Prostate gland (tissue), 2 donors: ENCODE measurements around the gene GATA5. TPM values are rescaled to one million over a fixed set of nuclear protein-coding genes. Genes with fewer than 3 reads are reported as not detected.

Source experiments
- DNase-seq: peaks from one replicate; pipeline ENCODE4 v3.0.0-alpha.2; 2019; ENCODE audit warnings: low spot score
- H3K27ac ChIP-seq, 2 donors: fragments of 200-600 bp; sonication (generic); 2 replicates each; pipeline ENCODE4 v1.5.1; 2017 to 2019
- H3K27me3 ChIP-seq: fragments of 200-600 bp; sonication (generic); replicated peaks from 2 replicates; pipeline ENCODE4 v1.5.1; 2019; ENCODE audit not compliant: insufficient read depth
- H3K36me3 ChIP-seq, 2 donors: fragments of 200-600 bp; sonication (generic); 1 replicate in 1 of 2; 2 replicates in 1 of 2; pipeline versions ENCODE4 v1.5.1 to v1.8.1; 2017 to 2019
- H3K4me1 ChIP-seq: fragments of 200-600 bp; sonication (generic); replicated peaks from 2 replicates; pipeline ENCODE4 v1.5.1; 2019
- H3K4me3 ChIP-seq, 2 donors: fragments of 200-600 bp; sonication (generic); 2 replicates each; pipeline ENCODE4 v1.5.1; 2017 to 2019
- H3K9me3 ChIP-seq: fragments of 200-600 bp; sonication (generic); 2 replicates; pipeline ENCODE4 v1.5.1; 2017
- POLR2A ChIP-seq: fragments of 450-650 bp; IDR thresholded peaks from one replicate; pipeline ENCODE4 v1.6.1; 2016; ENCODE audit warnings: antibody characterized with exemption, mild to moderate bottlenecking
- POLR2AphosphoS5 ChIP-seq: sonication (generic); formaldehyde crosslinking; IDR thresholded peaks from one replicate; pipeline ENCODE4 v1.6.1; 2017; ENCODE audit warnings: antibody characterized with exemption
- WGBS: methylation state at CpG from one replicate; pipeline ENCODE4 v1.1.5; 2018; 5-methylcytosine and 5-hydroxymethylcytosine counted together
- intact Hi-C: fragments of 100-400 bp; cut with DNase I; formaldehyde crosslinking; loops from one replicate; pipeline ENCODE4 v1.14.2; 2022
- total RNA-seq, 2 donors: library from RNA; depleted of rRNA; stranded (reverse); fragments of >200 nt; gene quantifications; one replicate each; pipeline ENCODE4 v1.1.0, GENCODE V29; 2016
- TF ChIP-seq, protein P1 (sequence below), 4 experiments: fragments of 200-600 bp in 2 of 4; fragments of 450-650 bp in 2 of 4; sonication (generic) in 2 of 4; IDR thresholded peaks; 1 replicate in 3 of 4; 2 replicates in 1 of 4; pipeline ENCODE4 v1.5.1; 2016 to 2019; ENCODE audit warnings: antibody characterized with exemption in 4 of 4, mild to moderate bottlenecking in 2 of 4, moderate library complexity in 2 of 4

The GATA5 gene
- total RNA-seq, 2 donors from 2014 or later, result 1.3 to 53.7 TPM

DNA sequence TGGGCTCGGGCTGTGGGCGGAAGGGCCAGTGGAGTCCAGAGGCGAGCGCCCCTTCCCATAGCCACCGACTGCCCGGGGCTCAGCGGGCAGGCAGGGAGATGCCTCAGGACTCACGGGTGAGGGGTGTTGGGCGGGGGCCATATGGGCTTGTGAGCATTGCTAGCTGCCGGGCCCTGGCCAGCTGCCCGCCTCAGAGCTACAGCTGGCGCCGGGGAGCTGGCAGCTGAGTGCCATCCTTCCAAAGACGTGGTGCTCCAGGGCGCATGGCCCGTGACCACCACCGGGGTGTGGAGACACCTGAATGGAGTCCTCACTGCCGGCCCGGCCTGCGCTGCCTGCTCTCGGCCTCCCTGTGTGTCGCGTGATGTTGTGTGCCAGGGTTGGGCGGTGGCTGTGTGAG, 37.9 kb downstream of the GATA5 start:
- TF ChIP-seq POLR2AphosphoS5, result no peak
- no peak for TF ChIP-seq POLR2A
- TF ChIP-seq, protein P1, sequence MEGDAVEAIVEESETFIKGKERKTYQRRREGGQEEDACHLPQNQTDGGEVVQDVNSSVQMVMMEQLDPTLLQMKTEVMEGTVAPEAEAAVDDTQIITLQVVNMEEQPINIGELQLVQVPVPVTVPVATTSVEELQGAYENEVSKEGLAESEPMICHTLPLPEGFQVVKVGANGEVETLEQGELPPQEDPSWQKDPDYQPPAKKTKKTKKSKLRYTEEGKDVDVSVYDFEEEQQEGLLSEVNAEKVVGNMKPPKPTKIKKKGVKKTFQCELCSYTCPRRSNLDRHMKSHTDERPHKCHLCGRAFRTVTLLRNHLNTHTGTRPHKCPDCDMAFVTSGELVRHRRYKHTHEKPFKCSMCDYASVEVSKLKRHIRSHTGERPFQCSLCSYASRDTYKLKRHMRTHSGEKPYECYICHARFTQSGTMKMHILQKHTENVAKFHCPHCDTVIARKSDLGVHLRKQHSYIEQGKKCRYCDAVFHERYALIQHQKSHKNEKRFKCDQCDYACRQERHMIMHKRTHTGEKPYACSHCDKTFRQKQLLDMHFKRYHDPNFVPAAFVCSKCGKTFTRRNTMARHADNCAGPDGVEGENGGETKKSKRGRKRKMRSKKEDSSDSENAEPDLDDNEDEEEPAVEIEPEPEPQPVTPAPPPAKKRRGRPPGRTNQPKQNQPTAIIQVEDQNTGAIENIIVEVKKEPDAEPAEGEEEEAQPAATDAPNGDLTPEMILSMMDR (IDR thresholded peaks at IDR 0.05), result no peak
- no peak overlapping the region for H3K27ac ChIP-seq
- WGBS, result 48% methylated on average over 23 of the region's 24 CpGs
- no peak for DNase-seq
- H3K36me3 ChIP-seq, result no peaks in the 10 kb centered on the region
- no peaks in the 10 kb centered on the region for H3K27me3 ChIP-seq
- no peaks in the 10 kb centered on the region for H3K9me3 ChIP-seq
- peaks cover 9% of the 10 kb centered on the region for H3K4me1 ChIP-seq
- intact Hi-C loops, result no loop called here
- no peak overlapping the region for H3K4me3 ChIP-seq

DNA sequence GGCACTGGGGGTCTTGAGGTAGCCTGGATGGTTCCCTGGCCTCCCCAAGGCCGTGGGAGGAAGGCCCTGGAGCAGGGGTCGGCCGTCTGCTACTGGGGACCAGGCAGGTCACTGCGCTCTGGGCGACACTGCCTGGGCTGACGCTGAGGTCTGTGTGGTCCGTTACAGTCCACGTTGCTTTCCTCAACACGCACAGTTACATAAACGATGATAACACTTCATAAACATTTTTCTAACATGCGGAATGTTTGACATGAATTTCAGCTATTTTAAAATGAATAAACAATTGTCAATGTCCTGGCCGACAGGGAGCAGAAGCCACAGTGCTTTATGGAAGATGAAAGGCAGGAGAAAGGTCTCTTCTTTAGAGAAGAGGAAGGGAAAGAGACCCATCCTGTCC, 38.3 kb downstream of the GATA5 start:
- DNase-seq, result no peak

DNA sequence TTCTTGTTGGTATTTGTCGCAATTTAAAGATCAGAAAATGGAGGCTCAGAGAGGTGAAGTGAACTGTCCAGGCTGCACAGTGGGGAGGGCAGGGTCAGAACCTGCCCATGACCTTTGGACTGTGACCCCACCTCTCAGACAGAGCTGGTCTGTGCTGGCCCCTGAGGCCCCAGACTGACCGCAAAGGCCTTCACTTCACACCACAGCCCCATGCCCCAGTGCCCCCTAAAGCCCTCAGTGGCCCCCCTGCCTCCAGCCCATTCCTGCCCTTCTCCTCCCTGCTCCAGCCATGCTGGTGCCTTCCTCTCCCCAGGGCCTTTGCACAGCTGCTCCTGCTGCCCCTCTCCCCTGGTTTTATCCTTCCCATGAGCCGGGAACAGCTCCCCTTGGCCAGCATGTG, 39.1 kb downstream of the GATA5 start:
- Histone ChIP-seq H3K4me1 (peaks cover 9% of the 10 kb centered on the region), H3K9me3 (no peaks in the 10 kb centered on the region), H3K4me3 (no peak overlapping the region), H3K27ac (no peak overlapping the region), H3K36me3 (no peaks in the 10 kb centered on the region), H3K27me3 (no peaks in the 10 kb centered on the region)
- intact Hi-C loops, result no loop called here
- WGBS, result 94% methylated on average over 3 of the region's 3 CpGs
- no peak for DNase-seq
- TF ChIP-seq POLR2AphosphoS5 (no peak), POLR2A (no peak)
- TF ChIP-seq, protein P1 (IDR thresholded peaks at IDR 0.05), result no peak

More for the DNA sequence above, 38.3 kb downstream of the GATA5 start:
- Histone ChIP-seq H3K36me3 (no peaks in the 10 kb centered on the region), H3K27ac (no peak overlapping the region), H3K4me1 (peaks cover 9% of the 10 kb centered on the region), H3K4me3 (no peak overlapping the region), H3K9me3 (no peaks in the 10 kb centered on the region), H3K27me3 (no peaks in the 10 kb centered on the region)
- 72% methylated on average over 12 of the region's 12 CpGs for WGBS
- TF ChIP-seq POLR2A (no peak), POLR2AphosphoS5 (no peak)
- TF ChIP-seq, protein P1 (IDR thresholded peaks at IDR 0.05), result no peak
- intact Hi-C loops, result no loop called here

DNA sequence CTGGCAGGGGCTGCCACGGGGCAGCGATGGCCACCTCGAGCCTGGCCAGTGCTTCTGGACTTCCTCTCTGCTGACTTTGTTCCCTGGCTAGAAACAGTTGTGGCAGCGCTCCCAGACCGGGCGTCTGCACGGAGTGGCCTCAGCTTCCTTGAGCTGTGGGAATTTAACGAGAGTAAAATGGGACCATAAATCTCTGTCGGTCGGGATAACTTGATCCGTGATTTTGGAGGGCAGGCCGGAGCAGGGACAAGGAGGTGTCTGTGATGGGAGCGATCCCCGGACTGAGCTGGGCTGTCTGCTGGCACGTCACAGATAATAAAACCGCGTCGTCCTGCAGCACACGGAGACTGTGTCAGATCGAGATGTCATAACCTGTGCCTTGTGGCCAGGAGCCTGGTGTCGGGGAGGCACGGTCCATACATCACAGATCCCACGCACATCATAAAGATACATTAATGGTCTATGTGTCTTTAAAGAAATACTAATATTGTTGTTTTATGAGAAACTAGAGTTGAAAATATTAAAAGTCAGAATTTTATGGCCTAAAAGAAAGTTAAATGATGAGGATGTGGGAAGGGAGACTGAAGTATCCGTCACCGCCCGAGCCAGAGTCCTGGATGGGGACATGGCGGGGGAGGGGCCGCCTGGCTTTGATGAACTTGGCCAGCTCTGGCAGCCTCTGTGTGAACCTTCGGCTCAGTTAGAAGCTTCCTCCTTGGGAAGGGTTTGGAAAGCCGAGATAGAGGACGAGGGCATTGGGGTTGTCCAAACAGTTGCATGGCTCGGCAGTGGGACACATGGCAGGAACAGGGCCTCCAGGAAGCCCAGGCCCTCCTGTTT, 41.9 kb downstream of the GATA5 start:
- Histone ChIP-seq H3K27ac (peak overlapping the region; percentile 21 to 48), H3K36me3 (no peaks in the 10 kb centered on the region), H3K27me3 (no peaks in the 10 kb centered on the region), H3K9me3 (no peaks in the 10 kb centered on the region), H3K4me3 (no peak overlapping the region), H3K4me1 (peaks cover 9% of the 10 kb centered on the region)
- no peak for TF ChIP-seq POLR2A
- peak; percentile 86 for TF ChIP-seq POLR2AphosphoS5
- 7% methylated on average over 32 of the region's 32 CpGs for WGBS
- DNase-seq, result peak; percentile 82
- intact Hi-C loops, result no loop called here

DNA sequence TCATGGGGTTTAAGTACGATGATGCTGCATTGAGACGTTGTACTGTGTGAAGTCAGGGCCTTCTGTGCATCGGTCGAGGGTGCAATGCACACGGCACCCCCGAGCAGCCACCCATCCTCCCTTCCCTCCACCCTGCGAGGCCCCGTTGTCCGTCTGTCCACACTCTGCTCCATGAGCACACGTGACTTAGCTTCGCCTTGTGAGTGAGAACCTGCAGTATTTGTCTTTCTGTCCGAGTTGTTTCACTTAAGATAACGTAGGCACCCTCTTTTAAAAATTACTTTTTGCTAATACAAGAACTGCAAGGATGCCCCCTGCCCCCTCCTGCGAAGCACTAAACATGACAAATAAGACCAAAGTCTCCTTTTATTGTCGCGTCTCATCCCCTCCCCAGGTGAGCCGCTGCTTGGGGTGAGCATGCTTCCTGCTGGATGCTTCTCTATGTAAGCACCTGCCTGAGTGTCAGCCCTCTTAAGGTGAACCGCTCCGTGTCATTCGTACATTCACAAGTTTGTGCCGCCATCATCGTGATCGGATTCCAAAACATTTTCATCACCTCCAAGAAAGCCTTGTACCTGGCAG, 44.8 kb downstream of the GATA5 start:
- DNase-seq, result no peak
- intact Hi-C loops, result no loop called here
- peaks cover 16% of the 10 kb centered on the region for H3K4me1 ChIP-seq
- no peak overlapping the region for H3K4me3 ChIP-seq
- H3K27me3 ChIP-seq, result no peaks in the 10 kb centered on the region
- no peak overlapping the region for H3K27ac ChIP-seq
- H3K9me3 ChIP-seq, result no peaks in the 10 kb centered on the region
- H3K36me3 ChIP-seq, result no peaks in the 10 kb centered on the region
- TF ChIP-seq, protein P1 (IDR thresholded peaks at IDR 0.05), result no peak
- TF ChIP-seq POLR2A (no peak), POLR2AphosphoS5 (no peak)
- 81% methylated on average over 23 of the region's 23 CpGs for WGBS
